ENCODE data around the gene CELSR3.

The CELSR3 gene

DNA sequence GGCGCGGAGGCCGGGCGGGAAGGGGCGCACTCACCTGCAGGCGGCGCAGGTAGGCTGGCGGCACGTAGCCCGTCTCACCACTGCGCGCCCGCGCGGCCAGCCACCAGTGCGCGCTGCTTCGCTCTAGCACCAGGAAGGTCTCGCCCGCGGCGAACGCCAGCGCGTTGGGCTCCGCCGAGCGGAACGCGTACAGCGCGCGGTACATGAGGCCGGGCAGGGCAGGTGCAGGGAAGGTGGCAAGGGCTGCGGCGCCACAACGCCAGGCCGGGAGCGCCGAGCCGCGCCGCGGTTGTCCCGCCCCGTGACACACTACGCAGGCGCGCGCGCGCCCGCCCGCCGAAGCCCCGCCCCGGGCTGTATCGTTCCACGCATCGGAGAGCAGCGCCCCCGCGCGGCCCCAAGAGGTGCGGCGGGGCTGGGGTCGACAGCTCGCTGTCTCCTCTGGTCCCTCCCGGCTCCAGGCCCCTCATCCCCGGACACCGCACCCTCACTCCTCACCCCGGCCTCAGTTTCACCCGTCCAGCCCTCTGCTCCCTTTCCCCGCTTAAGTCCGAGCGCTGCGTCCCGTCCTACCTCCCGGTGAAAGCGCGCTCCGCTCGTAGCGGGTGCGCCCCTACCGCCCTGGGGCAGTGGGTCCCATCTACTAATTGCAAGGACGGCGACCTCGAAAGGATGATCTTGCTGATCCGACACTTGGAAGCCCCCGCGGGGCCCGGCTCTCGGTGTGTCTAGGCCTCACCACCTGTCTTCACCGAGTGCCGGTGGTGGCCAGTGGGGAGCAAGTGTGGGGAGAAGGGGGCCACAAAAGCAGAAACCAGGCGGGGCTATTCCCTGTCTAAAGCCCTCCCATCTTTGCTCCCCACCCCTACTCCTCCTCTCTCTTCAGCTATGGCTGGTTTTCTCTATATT lies 23.2 kb upstream of the CELSR3 start, which contains the start of gene NCKIPSD:
Gene NCKIPSD, minus strand, starts transcription at position 313 of the 909 bp plus-strand sequence. Its CDS starts 108 bp downstream, at position 205.
- peak; percentile 83 to 90 (median 89) for DNase-seq

DNA sequence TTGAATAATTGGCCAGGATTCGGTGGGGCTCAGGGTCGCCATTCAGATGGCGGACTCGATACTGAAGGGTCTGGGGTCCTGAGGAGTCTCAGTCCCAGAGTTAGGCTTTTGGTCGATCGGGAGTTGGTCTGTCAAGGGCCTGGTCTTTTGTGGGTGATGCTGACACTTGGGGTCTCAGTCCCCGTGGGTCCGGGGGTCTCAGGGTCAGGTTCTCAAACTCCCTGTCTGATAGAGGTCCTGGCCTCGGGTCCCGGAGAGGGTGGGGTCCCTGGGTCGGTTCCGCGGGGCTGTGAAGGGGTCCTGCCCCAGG lies 22.6 kb upstream of the CELSR3 start:
- DNase-seq: no peak

DNA sequence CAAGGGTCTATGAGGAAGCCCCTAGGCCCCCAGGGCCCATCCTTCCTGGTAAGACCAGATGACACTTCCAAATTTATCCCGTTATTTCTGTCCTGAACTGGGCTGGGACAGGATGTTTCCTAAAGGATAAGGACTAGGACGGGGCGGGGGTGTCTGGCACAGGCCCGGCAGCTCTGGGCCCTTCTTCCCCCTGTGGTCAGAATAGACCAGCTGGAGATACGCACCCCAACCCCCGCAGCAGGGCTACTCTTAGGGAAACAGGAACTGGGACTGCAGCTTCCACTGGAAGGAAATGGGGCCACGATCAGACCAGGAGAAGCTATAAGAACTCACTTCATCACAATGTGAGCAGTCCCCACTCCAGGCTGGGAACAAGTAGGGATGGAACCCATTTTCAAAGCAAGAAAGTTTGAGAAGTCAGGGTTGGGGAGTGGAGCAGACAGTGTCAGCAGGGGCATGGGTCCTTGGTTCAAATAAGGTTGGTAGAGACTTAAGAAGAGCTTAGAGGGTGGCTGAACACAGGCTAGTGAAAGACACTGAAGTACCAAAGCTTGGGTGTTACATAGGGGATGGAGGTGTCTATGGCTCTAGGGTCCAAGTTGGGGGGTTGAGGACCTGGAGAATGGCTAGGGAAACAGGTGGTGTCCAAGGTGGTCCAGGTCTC lies 21.9 kb upstream of the CELSR3 start:
- DNase-seq: no peak

DNA sequence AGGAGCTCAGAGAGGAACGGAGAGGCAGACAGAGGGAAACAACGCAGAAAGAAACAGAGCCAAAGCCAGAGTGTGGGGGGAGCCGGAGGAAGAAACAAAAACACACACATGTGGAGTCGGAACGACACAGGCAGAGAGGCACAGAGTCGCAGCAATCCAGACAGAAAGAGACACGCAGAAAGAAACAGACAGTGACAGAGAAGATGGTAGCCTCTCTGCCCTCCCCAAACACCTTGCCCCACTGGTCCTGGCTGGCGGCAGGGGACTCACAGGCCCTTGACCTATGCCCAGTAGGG lies 21.3 kb upstream of the CELSR3 start:
- DNase-seq: no peak

DNA sequence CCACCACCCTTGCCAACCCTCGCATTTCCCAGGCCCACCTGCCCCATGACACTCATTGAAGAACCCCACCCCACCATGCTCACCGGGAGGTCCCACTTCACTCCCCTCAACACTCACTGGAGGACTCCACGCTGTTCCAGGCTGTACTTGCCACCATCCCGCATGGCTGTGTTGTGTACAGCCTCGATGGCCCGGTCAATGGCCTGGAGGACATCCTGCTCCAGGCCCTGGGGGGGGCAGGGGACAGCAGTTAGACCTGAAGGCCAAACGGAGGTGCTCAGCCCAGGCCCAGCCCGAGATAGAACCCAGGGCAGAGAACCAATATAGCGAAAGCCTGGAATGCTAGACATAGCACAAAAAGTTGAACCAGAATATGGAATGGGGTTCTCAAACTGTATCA lies 20.1 kb upstream of the CELSR3 start:
- no peak for DNase-seq

DNA sequence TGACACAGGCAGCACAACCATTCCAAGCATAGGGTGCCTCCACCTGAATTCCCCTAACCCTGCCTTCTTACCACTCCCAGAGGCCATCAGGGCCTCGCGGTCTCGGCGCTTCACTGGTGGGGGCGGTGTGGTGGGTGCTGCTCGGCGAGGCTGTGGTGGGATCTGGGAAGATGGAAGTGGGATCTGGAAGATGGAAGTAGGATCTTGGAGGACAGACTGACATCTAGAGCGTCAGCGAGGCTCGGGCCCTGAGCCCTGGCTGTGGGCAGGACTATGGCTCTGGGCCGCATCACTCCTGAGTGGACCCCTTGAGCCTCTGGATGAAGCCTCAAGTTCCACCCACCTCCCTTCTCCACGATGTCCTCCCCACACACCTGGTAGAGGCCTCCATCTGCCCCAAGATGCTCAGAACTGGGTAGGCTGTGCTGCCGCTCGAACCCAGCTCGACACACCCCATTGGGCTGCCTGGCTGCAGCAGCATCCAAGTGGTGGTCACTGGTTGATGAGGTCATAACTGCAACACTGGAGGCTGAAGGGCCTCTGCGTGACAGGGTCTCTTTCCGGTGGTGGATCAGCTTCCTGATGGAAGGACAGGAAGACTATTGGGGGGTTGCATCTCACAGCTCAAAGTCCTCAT lies 19.4 kb upstream of the CELSR3 start:
- DNase-seq: no peak

DNA sequence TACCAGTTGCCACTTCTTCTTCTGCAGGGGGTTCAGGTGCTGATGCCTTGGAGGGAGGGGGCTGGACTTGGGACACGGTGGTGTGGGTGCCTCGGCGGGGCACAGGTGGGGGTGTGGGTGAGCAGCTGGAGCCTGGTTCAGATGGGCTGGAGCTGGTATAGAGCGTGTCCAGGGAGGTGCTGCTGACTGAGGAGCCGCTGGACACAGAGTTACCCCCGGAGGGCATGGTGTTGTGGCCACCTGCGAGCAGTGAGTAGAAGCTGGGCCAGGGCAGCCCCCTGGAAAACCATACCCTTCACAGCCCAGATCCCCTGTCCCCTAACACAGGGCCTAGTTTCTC lies 18.8 kb upstream of the CELSR3 start:
- DNase-seq: no peak

DNA sequence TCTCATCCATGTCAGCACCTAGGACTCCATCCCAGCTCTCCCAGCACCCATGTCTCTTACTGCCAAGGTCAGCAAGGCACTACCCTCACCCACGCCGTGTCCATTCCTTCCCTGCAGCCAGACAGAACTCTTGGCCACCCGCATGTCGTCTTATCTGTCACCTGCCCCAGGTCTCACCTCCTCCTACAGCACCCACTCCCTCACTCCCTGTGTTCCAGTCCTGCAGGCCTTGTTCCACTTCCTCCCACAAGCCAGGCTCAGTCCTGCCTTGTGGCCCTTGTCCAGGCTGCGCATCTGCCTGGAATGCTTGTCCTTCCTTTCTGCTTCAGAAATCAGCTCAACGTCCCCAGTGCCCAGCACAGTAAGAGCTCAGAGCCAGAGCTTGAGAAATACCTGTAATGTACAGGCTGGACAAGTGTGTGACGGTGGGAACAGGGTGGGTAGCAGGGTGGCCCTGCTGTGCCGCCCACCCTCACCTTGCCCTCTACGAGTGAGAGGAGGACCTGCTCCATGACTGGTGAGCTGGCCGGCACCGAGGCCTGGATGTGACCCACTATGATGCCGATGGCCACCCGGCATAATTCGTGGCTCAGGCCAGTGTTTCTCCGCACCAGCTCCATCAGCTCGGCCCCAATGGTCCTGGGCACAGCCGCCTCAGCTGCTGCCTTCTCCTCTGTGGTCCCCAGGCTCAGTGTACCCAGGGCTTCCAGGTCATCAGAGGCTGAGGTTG lies 18.3 kb upstream of the CELSR3 start:
- no peak for DNase-seq

DNA sequence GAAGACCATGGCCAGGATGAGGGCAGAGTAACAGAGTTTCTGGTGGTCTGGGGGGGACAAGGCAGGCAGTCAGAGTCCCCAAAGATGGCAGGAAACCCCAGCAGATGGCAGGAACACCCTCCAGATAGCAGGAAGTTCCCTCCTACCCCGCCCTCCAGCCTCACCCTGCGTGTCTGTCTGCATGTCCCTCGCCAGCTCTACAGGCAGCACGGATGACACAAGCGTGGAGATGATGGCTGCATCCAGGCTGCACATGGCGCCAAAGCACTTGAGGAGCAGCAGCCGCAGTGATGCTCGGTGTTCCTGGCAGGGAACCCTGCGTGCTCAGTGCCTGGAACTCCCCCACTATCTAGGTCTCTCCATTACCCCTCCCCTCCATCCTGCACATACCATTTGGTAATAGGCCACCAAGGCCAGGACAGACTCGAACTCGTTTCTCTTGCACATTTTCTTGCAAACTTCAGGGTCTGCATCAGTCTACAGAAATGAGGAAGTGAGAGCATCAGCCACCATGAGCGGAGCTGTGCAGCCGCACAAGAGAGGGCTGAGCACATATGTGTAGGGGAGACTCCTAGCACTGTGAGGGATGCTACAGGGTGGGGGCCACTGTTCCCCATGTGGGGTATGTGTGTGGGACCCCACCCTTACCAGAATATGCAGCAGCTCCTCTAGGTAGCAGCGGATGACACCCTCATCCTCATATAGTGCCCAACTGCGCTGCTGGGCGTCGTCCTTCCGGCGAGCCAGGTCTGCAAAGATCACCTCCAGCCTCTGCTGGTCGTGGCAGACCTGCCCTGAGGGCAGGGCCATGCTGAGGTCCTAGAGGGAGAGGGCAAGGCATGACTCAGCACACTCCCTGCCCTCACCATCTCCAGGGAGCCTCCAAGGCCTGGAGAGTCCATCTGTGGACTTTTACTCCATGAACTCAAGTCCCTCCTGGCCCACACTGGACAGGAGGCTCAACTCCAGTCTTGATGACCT lies 17.0 kb upstream of the CELSR3 start:
- no peak for DNase-seq

DNA sequence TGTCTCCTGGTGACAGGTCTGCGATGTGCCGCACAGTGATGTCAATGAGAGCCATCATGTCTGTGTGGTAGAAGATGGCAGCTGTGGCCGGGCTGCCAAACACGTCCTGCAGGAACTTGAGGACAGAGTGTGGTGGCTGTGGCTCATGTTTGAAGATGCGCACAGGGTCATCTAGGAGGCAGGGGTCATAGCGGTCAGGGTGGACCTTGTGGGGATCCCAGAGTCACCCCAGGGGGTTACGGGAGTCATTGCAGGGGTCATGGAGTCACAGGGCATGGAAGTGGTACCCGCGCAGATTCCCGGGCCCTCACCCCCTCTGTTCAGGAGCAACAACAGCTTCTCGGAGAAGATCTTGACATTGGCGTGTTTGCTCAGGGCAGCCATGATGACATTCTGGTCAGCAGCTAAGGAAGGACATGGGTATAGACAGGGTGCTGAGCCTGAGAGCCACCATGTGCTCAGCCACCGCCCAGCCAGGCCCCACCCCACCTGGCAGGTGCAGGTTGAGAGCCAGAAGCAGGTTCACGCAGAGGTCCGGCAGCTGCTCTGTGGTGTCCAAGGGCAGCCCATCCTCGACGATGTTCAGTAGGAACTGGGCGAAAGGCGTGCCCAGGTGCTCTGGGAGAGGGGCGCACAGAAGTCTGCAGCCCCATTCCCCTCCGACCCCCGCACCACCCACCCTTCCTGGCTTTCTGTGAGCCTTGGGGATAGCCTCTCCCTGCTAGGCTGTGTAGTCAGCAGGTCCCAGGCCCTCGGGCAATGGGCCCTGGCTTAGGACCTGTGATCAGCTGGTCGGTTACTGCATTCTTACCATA lies 16.1 kb upstream of the CELSR3 start:
- DNase-seq: no peak

DNA sequence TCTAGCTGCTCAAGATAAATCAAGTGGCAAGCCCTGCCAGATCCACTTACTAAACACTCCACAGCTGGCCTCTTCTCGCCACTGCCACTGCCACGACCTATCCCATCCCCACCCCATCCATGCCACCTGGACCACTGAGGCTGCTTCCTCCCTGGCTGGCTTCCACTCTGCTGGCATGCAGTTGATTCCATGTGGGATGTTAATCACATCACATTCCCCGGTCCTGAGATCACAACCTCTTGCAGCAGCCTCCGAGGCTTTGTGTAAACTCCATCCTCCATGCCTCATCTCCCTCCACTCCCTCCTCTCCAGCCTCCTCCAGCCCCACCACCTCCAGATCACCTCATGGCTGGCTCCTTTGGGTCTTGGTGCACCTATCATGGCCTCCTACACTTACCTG lies 15.4 kb upstream of the CELSR3 start:
- no peak for DNase-seq

DNA sequence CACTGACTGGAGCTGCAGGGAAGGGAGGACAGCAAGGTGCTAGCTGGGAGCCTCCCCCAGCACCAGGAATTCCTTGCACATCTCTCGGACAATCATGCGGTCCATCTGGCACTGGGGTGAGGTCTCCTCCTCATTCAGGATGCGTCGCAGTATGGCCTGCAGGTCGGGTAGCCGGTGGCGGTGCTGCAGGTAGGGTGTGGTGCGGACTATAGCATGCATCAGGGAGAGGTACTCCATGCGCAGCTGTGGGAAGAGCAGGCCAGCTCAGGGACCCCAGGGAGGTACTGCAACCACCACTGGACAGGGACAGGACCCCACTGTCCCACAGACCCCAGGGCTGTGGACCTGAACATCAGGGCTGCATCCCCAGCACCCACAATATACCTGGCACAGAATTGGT lies 11.8 kb upstream of the CELSR3 start:
- no peak for DNase-seq

DNA sequence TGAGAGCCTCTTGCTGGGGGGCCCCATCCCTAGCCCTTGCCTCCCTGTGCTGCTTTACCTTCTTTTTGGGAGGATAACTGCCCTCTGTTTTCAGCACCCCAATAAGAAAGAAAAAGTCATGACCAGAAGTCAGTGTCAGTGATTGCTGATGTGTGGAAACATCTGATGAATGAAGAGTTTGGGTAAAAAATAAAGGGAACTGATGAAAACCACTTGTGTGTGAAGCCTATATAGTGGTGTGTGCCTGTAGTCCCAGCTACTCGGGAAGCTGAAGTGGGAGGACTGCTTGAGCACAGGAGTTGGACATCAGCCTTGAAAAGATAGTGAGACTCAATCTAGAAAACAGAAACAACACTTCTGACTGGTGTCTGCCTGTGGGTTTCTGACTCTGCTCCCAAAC lies 9.8 kb upstream of the CELSR3 start:
- no peak for DNase-seq

DNA sequence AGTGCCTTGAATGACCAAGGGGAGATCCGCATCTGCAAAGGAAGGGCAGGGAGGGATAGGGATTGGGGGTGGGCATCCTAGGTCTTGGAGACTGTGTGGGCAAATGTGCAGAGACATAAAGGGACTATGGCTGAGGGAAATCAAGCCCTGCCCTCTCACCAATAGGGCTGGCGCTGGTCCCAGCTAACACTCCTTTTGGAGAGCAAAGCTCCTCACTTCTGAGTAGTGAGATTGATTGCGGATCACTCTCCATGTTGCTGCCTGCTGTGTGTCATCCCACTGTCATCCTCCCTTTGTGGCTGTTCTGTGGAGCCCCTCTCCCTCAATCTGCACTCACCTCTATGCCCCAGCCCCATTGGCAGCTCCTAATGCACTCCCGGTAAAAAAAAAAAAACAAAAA lies 2.2 kb upstream of the CELSR3 start:
- DNase-seq: no peak

DNA sequence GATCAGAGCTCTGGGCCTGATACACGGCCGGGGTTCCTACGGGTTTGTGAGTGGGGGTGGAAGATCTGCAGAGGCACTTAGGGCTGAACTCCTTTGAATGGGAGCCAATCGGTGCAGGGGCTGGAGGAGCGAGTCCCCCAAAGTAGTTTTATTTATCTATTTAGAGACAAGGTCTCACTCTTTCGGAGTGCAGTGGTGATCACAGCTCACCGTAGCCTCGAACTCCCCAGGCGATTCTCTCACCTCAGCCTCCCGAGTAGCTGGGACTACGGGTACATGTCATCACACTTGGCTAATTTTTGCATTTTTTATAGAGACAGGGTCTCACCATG lies 1.6 kb upstream of the CELSR3 start:
- DNase-seq: no peak

DNA sequence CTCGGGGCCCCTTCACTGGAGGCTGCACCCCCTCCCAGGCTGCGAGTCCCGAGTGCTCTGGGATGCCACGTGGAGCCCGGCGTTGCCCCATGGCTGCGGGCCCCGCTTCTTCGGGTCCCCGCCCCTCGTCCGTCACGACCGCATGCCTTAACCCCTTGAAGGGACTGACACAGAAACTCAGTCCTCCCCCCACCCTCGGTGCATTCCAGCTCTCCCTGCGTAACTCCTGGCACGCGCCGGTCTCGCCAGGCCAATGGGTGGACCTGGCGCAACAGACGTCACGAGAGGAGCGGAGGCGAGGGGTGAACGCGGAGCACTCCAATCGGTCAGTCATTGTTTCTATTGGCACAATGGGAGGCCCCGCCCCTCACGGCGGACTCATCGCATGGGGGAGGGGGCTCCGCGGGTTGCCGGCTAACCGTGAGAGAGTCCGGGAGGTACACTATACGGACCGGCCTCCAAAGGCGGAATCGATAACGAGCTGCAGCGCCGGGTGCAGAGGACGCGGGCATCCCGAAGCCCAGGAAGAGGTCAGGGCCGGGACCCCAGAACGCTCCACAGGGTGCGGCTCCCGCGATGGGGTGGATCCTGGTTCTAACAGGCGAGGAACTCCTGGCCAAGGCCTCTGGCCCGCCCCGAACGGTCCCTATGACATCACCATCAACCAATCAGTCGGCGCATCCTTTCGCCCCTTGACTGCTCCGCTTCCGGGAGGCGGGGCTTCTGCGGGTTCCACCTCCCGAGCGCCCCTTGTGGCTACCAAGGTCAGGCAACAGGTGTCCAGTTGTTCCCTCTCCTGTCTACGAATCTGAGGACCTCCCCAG lies 1.0 kb upstream of the CELSR3 start:
- DNase-seq: peak; percentile 91 to 98 (median 96)

DNA sequence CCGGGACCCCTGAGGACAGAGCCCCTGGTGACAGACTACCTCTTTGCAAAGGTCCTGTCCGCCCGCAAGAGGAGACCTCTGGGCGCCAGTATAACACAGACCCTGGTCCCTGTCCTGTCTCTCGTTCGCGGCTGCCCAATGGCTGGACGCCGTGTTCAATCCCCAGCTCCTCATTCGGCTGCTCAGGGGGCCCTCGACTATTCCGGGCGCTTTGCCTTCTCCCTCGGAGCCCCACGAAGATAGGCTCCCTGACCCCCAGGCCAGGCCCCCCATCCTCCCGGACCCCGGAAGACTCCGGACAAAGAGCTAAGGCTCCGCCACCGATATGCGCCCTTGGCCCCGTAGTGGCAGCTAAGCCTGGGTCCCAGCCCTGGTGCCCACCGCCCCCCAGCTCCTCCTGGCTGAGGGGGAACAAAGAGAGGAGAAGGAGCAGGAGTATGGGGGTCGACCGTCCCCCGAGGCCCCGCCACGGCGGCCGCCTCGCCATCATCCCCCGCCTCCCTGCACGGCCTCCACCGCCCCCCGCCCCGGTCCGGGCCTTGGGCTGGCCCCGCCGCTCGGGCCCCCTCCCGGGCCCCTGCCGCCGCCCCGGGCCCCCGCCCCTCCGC lies 437 bp downstream of the CELSR3 start:
- peak in 1 of 3 experiments; percentile 31 for DNase-seq

DNA sequence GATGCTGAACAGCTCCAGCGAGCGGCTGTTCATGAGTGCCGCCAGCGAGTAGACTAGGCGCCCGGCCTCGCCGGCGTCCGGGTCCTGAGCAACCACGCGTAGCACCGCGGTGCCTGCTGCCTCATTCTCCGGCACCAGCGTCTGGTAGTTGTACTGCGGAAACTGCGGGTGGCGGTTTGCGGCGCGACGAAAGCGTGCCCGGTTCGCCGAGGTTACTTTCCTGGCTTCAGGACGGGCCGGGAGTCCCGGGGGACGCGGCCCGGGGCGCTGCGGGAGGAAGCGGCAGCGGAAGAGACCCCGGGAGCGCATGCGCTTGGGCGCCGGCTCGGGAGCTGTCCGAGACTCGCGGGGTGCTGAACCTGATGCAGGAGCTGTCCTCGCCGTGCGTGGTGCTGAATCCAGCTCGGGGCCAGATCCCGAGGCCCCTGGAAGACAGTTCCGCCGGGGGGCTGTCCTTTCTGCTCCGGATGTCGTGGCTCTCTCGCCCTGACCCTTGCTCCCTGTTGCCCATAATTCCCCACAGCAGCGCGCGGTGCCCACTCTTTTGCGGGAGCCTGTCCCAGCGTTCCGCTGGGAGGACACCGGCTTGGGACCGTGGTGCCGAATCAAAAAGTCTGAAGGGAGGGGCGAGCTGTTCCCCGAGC lies 1.1 kb downstream of the CELSR3 start:
- DNase-seq: no peak

DNA sequence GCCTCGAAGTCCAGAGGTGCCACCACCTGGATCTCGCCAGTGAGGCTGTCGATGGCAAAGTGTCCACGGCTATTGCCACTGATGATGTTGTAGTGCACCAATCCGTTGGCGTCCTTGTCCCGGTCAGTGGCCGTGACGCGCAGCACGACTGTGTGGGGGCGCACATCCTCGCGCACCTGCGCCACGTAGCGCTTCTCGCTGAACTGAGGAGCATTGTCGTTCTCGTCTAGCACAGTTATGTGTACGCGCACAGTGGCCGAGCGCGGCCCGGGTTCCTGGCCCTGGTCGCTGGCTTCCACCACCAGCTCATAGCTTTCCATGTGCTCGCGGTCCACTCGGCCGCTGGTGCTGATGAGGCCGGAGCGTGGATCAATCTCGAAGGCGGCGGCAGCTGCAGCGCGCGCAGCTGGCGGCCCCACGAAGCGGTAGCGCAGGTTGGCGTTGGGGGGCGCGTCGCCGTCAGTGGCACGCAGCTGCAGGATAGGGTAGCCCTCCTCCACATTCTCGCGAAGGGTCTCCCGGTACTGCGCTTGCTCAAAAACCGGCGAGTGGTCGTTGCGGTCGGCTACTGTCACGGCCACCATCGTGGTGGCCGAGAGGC lies 1.8 kb downstream of the CELSR3 start:
- no peak for DNase-seq
